DMS79 treated with DMSO at 0.1 percent for 48 hours (cell line): ENCODE data around the gene GAS1.

ENCODE experiments used
- DNase-seq: peaks from one replicate; lab custom pipeline; 2025; lab: John Stamatoyannopoulos, UW

The GAS1 gene, protein sequence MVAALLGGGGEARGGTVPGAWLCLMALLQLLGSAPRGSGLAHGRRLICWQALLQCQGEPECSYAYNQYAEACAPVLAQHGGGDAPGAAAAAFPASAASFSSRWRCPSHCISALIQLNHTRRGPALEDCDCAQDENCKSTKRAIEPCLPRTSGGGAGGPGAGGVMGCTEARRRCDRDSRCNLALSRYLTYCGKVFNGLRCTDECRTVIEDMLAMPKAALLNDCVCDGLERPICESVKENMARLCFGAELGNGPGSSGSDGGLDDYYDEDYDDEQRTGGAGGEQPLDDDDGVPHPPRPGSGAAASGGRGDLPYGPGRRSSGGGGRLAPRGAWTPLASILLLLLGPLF

DNA sequence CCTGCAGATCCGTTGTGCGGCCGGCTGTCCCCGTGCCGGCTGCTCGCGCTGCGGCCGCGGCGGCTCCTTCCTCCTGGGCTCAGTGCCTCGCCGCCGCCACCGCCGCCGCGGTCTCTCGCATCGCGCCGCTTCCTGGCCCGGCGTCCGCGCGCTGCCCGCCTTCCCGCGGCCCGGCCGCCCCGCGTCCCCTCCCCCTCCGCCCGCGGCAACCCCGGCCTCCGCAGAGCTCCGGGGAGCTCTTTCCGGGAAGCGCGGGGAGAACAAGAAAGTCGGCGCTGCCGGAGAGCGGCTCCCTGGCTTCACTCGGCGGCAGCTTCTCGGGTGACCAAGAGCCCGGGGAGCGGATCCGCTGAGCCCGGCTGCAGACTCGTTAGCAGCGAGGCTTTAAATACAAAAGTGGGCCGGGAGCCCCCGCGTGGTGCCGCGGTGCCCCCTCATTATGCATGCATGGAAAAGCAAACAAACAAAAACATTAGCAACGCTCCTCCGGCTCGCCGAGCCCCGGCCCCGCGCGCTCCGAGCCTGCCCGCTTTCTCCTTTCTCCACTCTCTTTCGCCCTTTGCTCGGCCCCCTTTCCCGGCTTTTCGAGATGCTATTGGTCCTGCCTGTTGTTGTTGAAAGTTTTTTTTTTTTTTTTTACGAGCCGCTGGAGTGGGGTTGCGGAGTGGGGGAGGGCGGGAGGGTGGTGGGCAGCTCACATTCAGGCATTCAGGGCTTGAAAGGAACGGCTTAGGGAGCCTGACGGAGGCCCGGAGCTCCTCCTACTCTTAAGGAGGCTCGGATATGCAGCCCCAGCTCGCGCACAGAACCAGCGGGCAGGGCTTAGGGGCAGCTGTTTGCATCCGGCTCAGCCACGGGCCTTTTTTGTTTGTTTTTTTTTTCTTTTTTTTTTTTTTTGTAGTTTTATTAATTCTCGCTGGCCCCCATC is at the start of gene GAS1:
TSS of gene GAS1 (minus strand) at position 361 of the 928 bp plus-strand sequence. CDS start 727 bp downstream, outside the sequence.
- DNase-seq: peak; percentile 1

DNA sequence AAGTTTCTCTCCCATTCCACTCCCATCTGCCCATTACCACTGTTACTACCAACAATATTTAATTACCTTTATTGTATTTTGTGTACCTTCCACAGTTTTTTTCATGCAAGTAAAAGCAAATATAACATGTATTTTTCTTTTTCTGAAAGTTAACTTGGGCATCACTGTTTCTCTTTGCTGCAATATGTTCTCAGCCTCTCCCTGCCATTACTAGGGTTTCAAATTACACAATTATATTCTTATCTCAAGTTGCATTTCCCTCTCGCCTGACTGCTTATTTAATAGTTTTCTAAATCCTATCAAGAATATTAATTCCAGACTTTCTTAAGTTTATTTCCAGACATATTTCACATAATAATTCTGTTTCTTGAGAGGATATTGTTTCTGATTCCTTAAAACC is 46.9 kb upstream of the GAS1 start:
- no peak for DNase-seq

DNA sequence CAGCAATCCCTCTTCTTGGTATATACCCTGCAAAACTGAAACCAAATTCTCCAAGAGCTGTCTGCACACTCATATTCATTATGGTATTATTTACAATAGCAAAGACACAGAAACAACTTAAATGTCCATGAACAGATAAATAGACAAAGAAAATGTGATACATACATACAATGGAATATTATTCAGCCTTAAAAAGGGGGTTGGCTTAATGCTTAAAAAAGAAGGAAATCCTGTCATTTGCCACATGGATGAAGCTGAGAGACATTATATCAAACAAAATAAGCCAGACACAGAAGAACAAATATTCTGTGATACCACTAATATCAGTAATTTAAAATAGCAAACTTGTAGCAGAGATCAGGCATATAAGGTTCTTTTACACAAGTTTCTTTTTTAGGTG is 46.5 kb upstream of the GAS1 start:
- DNase-seq: no peak

DNA sequence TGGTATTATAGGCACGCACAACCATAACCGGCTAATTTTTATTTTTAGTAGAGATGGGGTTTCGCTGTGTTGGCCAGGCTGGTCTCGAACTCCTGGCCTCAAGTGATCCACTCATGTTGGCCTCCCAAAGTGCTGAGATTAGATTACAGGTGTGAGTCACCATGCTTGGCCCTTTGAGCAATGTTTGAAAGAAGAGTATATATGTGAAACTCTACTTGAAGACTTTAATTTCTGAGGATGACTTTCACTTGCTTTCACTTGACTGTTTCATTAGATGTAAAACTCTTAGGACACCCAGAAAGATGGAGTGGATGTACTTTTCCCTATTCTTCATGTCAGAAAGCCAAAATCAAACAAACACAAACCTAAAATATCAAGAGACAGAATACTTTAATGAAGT is 43.8 kb upstream of the GAS1 start:
- DNase-seq: no peak

DNA sequence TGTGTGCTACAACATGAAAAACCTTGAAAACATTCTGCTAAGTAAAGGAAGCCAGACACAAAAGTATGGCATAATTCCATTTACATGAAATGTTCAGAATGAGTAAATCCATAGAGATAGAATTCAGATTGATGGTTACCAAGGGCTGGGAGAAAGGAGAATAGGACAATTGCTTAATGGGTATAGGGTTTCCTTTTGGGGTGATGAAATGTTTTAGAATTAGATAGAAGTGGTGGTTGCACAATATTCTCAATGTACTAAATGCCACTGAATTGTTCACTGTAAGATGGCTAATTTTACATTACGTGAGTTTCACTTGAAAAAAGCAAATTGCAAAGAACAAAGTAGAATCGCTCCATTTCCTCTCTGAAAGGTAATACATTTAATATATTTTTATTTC is 43.0 kb upstream of the GAS1 start:
- no peak for DNase-seq

DNA sequence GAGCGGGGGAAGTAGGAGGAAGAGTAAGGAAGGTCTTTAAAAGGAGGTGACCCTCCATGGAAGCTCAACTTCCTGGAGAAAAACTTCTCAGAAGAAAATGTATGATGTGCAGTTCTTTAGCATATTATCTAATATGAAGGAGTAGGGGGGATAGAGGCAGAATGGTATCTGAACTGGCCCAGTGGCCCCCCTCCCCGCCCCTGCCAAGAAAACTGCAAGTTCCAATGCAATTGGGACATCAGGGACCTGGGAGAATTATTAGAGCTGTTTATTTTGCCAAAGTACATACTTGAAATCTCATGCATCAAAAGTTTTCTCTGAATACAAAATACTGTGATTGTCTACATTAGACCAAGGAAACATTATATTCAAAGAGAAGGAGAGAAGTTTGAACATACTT is 40.6 kb upstream of the GAS1 start:
- DNase-seq: no peak

DNA sequence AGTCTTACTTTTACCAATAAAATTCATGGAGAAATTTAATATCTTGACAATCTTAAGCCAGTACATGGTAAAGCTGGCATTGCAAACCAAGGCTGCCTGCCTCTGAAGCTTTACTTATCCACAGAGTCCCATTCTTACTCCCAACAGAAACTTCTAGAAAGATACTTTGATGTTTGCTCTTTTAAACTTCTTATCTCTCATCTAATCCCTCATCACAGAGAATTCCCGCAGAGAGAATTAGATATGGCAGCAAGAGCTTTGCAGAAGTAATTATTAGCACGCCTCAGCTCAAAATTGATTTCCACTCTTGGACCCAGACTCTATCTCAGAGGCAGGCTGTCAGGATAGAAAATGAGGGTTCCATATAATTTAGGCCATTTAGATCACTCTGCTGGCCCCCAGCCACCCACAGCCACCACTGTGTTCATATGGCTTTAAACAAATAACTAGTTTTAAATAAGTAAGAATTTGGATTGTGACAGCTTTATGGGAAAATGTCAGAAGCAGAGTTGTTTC is 37.9 kb upstream of the GAS1 start:
- DNase-seq: no peak

DNA sequence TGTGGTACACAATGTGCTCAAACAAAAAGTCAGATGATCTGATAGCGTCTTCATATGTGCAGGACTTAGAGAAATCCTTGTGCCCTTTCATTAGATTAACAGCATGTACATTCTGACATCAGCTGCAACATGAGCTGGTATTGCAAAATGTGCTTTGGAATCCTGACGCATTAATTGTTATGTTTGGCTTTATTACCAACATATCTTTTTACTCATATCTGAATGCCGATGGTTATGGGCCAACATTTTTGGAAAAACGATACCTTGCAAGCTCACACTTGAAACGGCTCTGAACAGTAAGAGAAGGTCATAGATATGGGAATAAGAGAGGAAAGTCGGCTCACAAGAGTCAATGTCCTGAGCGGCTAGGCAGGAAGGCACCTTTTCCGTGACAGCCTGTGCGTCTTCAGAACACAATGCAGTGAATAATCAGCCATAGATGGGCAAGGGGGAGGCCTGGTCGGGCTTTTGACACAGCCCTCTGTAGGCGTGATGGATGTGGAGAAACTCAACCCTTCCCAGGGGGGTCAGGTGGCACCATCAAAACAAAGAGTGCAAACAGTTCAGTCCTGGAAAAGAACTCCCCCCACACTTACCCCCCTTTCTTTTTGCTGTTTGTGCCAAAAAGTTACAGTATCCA is 36.4 kb upstream of the GAS1 start:
- no peak for DNase-seq

DNA sequence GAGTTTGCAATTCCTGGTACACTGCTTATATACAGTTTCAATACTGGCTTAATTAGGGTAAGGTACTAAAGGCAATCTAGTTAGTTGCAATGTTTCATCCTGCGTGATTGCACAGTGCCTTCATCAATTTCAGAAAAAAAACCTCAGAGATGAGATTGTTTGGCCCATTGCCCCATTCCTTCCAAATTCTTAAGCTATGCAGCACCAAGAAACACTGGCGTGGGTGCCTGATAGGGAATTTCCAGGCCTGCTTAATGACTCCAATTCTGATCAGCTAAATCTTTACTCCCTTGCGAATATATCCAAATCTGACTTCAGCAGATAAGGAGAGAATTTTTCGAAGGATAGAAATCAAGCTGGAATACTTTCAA is 35.9 kb upstream of the GAS1 start:
- no peak for DNase-seq

DNA sequence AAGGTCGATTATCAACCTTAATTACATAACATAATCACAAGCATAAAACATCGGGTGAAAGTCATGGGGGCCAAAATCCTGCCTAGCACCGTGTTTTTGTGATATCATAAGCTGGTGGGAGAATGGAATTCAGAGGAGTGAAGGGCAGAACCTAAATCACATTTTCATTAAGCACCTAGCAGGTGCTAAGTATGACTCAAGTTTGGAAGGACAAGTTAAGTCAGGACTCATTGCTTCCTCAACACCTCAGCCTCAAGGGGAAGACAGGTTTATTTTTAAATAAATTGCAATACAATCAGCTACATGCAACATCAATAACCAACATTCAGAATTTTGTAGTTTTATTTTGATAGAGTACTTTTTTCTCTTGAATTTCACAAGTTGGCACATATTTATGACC is 33.5 kb upstream of the GAS1 start:
- DNase-seq: no peak

DNA sequence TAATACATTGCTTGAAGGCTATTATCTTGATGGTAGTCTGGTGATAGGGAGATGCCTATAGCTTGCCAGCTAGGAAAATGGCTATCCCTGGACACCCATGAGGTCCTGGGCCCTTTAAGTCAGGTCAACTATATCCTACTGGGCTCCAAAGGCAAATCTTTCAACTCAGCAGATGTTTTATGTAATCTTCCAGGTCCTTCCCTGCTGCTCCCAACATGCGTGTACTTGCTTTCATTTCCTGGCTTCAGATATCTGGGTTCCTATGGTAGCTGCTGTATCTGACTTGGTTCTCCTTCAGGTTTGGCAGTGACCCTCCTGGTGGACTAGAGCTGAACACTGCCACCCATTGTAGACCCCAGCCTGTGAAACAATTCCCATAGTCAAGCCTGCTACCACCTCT is 32.4 kb upstream of the GAS1 start:
- DNase-seq: no peak

DNA sequence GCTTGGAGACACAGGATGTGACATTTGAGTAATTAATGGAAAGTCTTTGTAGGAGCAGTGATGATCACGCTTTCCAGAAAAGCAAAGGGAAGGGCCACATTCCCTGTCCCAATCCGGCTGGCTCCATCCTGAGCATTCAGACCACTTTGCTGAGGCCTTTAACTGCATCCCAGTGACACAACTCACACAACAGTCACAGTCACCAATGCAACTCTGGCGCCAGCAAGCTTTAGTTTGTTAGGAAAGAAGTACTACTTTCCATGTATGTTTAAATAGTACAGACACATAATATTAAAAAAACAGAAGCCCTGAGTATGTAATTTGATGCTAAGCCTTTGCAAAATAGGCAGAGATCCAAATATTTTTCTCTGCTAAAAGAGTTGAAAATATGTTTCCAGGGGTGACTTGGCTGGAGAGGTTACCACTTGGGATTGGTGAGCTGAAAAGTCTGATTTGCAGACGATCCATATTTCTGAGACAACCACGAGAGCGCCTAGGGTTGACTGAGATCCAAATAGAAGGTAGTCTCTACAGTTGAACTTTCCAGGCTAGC is 31.7 kb upstream of the GAS1 start:
- no peak for DNase-seq

DNA sequence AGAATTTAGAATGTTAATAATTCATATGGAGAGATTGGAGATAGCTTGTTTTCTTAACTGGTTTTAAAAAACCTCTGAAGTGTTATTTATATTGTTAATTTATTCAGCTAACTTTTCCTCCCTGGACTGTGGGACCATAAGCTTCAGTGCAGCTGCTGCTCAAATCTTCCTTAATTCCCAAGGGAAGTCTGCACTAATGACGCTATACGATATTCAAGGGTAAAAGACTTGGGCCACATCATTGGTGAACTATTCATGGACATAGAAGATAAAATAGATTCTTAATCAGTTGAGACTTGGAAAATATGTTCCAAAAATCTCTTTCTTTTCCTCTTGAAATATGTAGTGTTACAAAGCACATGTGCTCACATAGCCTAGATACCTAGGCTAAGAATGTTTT is 31.1 kb upstream of the GAS1 start:
- DNase-seq: no peak

DNA sequence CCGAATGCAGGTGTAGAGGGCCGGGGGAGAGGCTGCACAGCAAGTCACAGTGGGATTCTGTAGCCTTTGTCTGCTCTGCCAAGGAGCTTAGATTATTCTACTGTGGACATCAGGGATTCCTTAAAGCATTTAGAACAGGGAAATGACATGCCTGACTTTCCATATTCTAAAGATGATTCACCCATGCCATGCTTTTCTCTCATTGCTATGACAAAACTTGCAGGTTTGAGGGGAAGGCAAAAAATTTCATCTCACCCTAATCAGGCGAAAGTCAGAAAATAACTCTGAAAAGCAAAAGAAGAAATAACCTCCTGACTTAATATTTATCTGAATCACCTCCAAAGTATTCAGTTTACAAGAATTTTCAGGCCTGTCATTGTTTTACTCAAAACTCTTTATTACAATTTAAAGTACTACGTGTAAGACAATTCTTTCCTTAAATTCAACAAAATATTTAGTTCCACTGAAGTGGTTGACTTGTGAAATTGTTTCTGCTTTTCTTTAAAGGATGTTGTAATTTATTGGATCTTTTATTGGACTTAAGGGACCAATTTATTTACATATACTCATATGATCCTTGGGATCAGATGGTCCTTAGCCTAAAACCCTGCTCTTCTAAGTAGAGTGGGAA is 30.0 kb upstream of the GAS1 start:
- no peak for DNase-seq

DNA sequence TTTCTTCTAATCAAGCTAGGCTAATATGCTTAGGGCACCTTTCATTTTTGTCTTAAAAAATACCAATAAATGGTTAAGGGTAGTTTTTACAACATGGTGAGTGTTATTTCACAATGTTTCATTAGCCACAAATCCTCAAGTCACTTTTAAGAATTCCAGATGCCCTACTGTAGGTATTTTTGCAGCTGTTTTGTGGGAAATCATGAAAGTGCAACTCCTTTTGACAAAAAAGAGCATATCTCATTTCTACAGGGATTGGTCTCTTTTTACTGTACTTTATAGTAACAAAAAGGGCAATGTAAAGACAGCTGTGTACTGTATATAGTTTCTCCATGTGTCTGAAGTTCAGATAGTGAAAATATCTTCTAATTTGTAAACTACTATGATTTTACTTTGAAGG is 28.3 kb upstream of the GAS1 start:
- DNase-seq: no peak

DNA sequence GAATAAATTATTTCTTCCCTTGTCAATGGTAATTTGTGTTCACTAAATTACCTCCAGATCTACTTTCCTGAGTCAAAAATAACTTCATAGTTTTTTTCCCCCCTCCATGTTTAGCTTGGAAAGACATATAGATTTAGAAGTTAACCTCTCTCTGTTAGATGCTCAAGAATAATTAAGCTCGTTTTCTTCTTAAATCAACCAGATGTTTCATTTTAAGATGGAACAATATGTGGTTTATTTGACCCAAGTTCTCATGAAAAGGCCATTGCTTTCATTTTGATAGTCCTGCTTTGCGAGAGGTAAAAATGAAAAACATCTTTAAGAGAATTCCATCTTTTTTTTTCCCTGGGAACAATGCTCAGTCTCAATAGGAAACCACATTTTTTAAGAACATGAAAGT is 27.7 kb upstream of the GAS1 start:
- DNase-seq: no peak

DNA sequence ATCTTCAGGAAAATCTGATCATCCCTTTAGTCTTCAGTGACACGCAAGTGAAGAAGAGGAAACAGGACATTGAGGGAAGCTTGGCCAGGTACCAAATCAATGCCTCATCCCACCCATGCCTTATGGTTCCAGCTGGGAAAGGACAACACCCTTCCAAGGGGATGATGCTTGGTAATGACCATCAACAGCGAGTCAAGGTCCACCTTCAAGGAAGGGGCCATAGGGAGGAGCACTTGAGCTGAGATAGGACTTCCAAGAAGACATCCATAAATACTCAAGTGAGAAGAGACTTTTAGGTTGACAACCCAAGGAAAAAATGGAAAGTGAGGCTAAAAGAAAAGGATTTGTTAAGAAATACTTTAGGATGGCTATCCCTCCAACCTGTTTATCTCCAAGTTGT is 27.1 kb upstream of the GAS1 start:
- no peak for DNase-seq

DNA sequence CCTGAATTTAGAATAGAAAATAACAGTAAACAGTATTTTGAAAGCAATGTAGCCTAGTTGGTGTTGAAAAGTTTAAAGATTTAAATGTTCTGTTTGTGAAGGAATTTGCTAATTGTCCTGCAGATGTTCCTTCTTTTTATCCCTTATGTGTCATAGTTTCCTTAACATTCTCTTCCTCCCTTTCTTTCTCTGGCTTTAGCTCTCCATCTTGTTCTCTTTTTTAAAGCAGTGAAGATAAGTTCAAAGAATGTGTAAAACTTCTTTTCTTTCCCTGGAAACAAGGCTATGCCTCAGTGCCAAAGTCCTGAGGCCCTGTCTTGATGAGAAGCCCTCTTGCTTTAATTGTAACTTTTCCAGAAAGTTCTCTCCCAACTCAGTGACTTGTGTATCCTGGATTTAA is 24.4 kb upstream of the GAS1 start:
- no peak for DNase-seq

DNA sequence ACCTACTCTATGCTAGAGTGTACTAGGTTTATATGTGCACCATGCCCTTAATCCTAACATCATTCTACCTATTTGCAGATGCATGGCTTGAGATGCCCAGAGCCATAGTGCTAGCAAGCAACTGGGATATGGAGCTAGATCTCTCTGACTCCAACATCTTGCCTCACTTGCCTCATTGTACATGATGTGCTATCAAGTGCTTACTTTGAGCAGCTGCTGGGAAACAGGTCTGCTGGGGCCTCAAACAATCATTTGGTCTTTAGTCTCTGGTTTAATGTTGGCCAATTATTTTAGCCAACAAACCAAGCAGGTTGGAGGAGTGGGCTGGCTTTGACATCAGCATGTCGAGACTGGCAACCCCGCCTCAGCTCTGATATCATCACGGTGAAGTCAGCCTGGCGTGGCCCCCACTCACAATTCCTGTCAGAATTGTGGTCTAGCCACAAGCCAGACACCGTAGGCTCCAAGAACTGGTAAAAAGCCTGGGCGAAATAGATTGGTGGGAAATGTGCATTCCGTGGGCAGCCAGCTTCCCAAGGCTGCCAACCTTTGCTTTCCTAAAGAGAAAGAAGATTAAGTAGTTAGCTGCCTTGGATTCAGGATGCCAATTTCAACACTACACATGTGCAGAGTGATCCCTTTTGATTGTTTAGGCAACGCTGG is 21.1 kb upstream of the GAS1 start:
- no peak for DNase-seq

DNA sequence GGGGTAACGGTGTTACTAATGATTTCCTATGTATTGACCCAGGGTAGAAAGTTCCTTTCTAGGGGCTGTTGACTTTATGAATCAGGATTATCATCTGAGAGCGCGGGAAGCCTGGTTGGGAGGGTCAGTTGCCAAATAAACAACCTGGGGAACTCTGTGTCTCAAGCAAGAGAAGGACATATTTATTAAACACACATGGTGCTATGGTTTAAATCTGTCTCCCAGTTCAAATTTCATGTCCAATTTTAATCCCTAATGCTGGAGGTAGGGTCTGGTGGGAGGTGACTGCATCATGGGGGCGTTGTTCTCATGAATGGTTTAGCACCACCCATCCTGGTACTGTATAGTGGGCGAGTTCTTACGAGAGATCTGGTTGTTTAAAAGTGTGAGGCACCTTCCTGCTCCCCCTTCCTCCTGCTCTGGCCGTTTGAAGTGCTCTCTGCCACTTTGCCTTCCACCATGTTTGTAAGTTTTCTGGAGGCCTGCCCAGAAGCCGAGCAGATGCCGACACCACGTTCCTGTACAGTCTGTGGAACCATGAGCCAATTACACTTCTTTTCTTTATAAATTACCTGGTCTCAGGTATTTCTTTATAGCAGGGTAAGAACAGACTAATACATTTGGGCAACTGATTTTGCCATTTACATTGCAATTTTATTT is 19.7 kb upstream of the GAS1 start:
- DNase-seq: no peak
